Inflammatory macrophage (primary cell): ENCODE results near the gene ZDHHC7.

Source experiments
- DNase-seq, 2 donors: peaks; one replicate each; pipeline ENCODE4 v3.0.0-alpha.2; 2020 to 2022

ZDHHC7 gene

GRCh38 chr16:84990782-84991181, 20.6 kb downstream of the ZDHHC7 start:
- no peak for DNase-seq

GRCh38 chr16:84989749-84990620, 21.4 kb downstream of the ZDHHC7 start:
- DNase-seq, result no peak

- no peak for DNase-seq
Observed at GRCh38 chr16:84988328-84989080, 22.8 kb downstream of the ZDHHC7 start.

GRCh38 chr16:84986879-84987278, 24.5 kb downstream of the ZDHHC7 start:
- no peak for DNase-seq

- DNase-seq, result no peak
Observed at GRCh38 chr16:84986102-84986501, 25.2 kb downstream of the ZDHHC7 start.

- DNase-seq, result peak; percentile 16 to 17
Observed at GRCh38 chr16:84985079-84986065, 26.0 kb downstream of the ZDHHC7 start.

- peak; percentile 65 to 84 for DNase-seq
Observed at GRCh38 chr16:84982434-84982833, 28.9 kb downstream of the ZDHHC7 start.

- no peak for DNase-seq
Observed at GRCh38 chr16:84979516-84979915, 31.8 kb downstream of the ZDHHC7 start.

GRCh38 chr16:84976644-84977400, 34.5 kb downstream of the ZDHHC7 start:
- DNase-seq, result peak; percentile 55 to 69

- no peak for DNase-seq
Observed at GRCh38 chr16:84975522-84975921, 35.8 kb downstream of the ZDHHC7 start.

- DNase-seq, result no peak
Observed at GRCh38 chr16:84975066-84975465, 36.3 kb downstream of the ZDHHC7 start.

- no peak for DNase-seq
Observed at GRCh38 chr16:84973776-84974523, 37.4 kb downstream of the ZDHHC7 start.

- DNase-seq, result no peak
Observed at GRCh38 chr16:84973236-84973635, 38.1 kb downstream of the ZDHHC7 start.

GRCh38 chr16:84970447-84971127, 40.7 kb downstream of the ZDHHC7 start:
- peak; percentile 73 to 77 for DNase-seq

- DNase-seq, result no peak
Observed at GRCh38 chr16:84967828-84968227, 43.5 kb downstream of the ZDHHC7 start.

- DNase-seq, result no peak
Observed at GRCh38 chr16:84965428-84966415, 45.6 kb downstream of the ZDHHC7 start.

- no peak for DNase-seq
Observed at GRCh38 chr16:84964386-84965128, 46.8 kb downstream of the ZDHHC7 start.

GRCh38 chr16:84963066-84963465, 48.3 kb downstream of the ZDHHC7 start:
- no peak for DNase-seq
